ENCODE measurements around the gene MYH13.

The MYH13 gene

DNA sequence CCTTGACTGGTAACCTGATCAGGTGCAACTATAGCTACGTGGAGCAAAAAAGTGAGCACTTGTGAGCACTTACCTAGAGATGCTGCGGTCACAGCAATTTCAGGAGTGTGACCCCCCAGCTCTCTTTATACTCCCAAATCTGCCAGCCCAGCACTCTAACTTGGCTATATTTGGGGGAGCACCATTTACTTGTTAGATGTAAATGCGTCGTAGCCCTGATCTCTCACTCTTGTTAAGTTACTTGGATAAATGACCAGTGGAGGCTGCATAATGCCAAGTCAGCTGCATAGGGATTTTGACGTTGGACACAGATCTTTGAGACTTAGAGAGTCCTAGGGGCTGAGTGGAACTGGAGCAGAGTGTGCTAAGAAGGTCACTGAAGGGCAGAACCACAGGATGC, at the start of gene MYH13:
Gene MYH13 (minus strand): TSS at position 101 of the 400 bp plus-strand sequence. CDS start 8,476 bp downstream, outside the sequence.
- FAIRE-seq = no peak

DNA sequence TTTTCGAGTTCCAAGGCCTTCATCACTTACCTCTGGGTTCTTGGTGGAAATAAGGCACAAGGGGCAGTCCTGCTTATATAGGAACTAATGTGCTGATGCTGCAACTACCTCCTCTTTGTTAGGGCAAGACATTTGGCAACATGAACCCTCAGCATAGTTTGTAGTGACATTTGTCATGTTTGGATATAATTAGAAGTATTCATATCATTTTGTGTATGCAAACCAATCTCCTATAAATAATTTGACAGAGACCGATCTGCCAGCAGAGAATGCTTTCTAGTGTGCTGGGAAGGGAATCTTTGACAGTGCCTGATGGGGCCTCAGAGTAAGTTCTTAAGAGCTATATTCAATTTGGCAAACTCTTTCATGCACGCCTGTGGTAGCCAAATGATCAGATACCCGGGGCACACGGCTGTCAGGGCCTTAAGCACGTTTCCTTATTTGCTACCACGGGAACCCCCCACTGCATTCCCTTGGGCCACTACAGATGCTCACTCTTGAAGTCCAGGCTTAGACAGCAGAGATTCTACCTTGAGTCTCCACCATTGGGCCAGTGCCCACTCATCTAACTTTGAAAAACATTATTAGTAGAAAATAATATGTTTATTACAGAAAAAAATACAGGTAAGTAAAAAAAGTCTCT, 49.2 kb upstream of the MYH13 start, which contains the start of gene MYH8:
Gene MYH8 (minus strand): TSS at position 51 of the 643 bp plus-strand sequence. CDS start 1,723 bp downstream, outside the sequence.
- FAIRE-seq = no peak

DNA sequence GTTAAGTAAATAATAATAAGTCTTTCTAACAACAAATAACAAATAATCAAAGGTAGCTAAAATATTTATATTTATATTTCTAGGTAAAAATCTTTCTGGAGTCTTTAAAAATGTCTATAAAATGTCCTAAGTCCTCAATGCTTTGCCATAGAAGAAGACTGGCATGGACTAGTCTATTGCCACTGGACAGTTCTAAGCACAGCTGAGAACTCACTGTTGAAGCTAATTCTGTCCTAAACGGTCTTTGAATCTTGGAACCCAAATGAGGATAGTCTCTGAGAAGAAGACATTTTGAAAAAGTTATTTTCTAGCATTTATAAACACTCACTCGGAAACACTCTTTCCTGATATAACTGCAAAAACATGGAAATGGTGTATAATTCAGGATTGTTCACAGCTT, 48.4 kb upstream of the MYH13 start:
- no peak for FAIRE-seq

DNA sequence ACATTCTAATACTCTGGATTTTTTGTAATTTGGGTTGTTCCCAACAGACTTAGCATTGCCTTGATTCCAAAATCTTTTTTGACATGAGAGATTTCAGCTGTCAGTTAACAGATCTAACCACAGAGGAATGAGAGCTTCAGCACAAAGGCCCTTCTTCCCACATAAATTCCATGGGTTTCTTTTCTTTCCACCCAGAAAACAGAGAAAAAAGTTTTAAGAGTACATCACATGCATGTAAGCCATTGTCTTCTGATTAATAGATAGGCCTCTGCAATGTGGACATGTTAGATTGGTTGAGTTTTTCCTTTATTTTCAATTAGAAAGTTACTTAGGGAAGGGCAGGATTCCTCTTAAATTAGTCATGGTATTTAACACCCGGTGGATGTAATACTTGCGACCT, 48.0 kb upstream of the MYH13 start:
- FAIRE-seq = no peak

DNA sequence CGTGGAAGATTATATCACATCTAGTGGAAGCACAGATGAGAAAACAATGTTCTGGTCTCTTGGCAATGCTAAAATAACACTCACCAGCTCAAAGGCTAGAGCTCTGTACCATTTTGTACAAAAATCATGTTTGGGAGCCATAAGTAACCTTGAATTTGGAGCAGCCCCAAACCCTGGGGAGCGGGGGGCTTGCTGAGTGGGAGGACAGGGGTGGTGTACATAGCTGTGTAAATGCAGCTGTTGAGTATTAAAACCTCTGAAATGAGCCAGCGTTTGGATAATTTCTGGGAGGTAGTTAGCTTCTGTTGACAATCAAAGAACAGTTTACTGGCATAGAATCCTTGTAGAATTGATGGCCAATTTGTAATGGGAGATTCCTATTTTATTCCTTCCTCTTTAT, 44.6 kb upstream of the MYH13 start:
- no peak for FAIRE-seq

DNA sequence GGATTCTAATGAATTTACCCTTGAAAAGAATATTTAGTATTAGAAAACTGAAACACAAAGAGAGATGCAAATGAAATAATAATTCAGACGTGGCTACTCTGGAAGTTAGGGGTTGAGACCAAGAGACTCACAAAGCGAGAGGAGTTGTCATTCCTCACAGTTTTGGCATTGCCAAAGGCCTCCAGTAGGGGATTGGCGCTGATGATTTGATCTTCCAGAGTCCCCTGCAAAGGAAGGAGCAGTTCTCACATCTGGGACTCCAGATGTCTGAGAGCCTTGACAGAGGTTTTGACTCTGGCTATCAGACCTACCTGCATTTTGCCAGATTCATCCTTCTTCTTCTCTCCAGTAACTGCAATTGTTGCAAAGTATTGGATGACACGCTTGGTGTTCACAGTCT, 42.4 kb upstream of the MYH13 start:
- FAIRE-seq = no peak

DNA sequence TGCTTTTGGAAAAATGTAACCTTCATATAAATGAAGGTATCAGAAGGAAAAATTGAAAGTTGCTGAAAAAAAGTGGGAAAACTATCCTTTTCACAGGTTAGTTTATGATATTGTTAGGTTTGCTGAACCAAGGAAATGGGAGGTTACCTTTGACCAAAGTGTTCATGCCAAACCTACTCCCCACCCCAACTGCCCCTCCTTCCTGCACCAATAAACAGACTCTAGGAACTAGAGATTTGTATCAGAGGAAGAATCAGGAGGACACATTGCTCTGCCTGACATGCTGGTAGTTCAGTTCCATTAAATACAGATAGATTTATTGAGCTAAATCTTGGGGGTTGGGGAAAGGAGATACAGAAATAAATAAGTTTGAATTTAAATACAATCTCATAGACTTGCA, 30.8 kb upstream of the MYH13 start:
- FAIRE-seq = no peak

DNA sequence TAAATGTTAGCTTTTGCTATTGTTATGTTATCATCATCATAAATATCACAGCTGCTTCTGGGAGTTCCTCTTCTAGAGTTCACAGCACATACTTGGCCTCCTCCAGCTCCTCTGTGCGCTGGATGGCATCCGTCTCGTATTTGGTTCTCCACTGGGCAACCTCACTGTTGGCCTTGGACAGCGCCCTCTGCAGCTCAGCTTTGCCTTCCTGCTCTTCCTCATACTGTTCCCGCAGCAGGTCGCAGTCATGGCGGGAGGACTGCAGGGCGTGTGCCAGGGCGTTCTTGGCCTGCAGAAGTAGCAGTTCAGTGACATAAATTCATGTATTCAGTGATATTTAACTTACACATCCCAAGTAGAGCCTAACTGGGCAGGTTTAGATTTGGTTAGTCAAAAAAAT, 25.5 kb upstream of the MYH13 start:
- no peak for FAIRE-seq

DNA sequence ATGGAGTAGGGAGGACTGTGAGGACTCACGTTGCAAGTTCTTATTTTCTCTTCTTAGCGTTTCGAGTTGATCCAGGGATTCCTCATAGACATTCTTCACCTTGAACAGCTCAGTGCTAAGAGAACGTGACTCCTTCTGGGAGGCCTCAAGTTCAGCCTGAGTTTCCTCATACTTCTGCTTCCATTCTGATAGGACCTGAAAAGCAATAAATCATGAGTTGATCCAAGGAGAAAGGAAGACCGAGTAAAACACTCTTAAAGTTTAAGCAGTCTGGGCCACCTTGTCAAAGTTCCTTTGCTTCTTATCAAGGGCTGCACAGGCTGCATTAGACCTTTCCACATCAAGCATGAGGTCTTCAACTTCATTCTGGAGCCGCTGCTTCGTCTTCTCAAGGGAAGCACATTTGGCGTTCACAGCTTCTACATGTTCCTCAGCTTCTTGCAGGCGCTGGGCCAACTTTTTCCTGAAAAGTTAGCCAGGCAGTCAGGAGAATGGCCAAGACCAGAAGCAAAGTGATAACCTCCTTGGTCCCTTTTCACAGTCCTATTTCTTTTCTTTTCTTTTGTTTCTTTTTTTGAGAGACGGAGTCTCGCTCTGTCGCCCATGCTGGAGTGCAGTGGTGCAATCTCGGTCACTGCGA, 23.8 kb upstream of the MYH13 start:
- no peak for FAIRE-seq

DNA sequence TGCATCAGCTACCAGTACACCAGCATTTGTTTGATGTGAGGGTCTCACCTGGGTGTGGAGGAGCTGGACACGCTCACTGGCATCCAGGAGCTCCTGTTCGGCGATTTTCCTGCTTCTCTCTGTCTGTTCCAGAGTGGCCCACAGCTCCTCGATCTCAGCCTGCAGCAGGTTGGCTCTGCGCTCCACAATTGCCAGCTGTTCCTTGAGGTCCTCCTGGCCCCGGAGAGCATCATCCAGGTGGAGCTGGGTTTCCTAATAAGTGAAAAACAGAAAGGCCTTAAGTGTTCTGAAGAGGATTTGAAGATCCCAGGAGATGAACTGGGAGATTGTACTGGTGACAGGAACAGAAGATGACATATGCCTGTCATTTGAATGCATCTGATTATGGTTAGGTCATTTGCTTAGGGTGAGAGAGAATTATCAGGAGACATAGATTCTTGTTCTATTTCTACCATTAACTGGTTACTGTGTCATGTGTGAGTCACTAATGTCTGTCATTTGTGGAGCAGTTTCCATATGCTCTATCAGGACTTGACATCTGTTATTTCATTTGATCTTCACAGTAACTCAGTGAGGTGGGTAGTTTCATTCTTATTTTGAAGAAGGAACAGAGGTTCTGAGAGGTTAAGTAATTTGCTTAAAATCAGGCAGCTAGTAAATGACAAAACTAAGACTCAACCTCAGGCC, 21.5 kb upstream of the MYH13 start:
- FAIRE-seq = no peak

DNA sequence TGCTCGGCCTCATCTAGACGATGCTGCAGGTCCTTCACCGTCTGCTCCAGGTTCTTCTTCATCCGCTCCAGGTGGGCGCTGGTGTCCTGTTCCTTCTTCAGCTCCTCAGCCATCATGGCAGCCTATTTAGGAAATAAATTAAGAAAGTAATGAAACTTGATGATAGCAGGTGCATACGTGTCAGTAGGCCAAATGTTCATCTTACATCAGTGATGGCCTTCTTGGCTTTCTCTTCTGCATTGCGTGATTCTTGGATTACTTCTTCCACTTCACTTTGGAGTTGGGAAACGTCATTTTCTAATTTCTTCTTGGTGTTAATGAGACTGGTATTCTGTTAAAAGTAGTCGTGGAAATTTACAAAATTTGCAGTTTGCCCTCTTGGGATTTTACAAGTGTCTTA, 20.1 kb upstream of the MYH13 start:
- no peak for FAIRE-seq

DNA sequence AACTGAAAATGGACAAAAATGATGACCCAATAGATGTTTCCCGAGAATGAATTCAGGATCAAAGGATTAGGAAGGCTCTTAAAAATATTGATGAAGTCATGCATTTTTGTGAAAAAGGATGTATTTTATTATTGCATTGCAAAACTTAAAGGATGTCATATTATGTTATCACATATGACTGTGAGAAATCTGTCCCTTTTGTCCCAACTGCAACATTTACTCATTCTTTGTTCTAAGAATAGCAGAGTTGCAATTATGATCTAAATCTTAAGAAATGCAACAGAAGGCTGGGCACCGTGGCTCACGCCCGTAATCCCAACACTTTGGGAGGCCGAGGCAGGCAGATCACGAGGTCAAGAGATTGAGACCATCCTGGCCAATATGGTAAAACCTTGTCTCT, 13.1 kb upstream of the MYH13 start:
- no peak for FAIRE-seq

DNA sequence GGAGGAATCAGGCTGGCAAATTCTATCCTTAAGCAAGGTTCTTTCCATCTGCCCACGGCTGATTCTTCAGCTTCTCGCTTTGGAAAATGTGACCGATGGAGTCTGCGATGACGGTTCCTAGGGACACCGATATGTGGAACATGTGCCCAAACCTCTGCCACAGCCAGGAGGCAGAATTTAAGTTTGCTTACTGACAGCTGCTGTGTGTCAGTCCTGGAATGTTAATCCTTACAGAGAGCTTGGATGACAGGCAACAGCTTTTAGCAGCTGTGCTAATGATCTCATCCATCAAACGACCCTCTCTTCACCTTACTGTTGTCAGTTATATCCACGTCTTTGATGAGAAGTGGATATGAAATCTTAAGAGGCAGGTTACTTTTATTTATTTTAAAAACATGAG, 11.4 kb upstream of the MYH13 start:
- FAIRE-seq = no peak

DNA sequence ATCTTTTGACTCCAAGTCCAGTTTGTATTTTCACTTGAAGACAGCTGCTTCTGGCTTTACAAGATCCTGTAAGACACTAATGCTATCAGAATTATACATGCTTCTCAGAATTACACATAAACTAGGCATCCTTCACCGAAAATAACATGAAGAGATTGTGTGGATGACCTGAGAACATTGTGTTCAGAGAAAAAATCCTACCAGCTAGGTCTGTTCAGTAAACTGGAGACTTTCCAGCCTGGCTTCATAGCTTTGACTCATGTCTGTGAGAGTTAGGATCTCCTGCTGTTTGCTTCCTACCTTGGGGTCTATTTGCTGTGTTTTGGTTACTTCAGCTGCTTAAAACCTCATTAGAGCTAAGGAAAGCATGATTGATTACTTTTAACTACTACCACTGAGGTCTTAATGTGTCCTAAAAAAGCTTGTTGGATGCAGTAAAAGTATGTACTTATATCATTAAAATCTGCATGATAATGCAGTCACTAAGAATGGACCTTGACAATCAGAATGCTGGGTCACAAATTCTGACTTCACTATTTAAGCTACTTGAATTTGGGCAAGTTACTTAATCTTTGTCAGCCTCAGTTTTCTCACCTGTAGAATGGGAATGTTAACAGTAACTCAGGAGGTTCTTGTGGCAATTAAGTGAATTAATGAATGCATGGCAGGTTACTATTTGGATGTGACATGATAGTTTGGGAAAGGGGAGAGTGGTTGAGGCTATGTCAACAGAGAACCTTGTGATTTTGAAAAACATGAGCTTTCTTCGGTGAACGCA, 8.0 kb upstream of the MYH13 start:
- FAIRE-seq = no peak

DNA sequence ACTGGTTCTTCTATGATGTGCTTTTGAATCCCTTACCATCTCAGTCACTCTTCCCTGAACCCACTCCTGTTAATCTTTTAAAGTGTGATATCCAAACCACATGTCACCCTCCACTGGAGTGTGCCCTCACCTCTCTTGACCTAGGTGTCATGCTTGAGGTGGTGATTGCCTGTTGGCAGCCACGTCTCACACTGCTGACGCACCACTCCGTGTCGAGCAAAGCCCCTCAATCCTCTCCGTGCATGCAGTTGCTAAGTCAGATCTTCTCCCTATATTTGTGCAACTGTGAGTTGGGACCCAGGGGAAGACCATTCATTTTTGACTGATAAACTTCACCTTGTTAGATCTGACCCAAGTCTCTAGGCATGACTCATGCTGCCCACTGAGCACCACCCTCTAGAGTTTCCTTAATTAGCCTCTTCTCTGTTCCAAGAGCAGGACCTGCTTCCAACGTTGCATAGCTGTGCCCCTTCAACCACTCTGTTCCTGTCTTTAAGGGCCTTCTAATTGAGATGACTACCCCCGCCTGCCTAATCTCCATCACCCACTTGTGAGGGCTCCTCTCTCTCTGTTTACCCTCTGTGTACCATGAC, 2.7 kb downstream of the MYH13 start:
- FAIRE-seq = no peak

DNA sequence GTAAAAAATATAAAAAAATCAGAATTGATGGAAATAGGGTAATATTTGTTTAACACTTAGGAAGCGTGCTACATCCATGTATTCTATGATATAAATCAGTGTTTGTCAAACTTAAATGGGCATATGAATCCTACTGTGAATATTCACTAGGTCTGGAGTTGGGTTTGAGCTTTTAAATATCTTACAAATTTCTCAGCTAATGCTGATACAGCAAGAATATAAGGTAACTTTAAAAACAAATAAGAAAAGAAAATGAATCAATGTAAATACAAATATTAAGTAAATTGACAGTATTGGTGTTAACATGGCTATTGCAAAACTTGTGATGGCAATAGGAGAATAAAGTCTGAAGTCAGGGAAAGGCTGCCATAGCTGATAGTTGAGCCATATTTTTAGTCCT, 3.6 kb downstream of the MYH13 start:
- FAIRE-seq = no peak

DNA sequence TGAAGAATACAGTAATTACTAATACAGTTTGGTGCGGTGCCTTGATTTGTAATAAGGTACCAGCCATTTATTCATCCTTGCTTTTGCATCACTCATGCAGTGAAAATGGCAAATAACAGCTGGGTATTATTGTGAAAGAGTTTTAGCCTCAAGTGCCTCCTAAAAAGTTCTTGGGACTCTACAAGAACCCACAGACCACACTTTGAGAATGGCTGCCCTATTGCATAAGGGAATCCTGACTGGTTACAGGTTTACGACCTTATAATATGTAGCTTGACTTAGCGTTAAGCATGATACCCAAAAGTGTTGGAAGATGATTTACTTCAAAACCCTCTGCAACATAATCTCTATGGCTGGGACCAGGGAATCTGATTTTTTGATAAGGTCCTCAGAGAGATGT, 4.2 kb downstream of the MYH13 start:
- no peak for FAIRE-seq

DNA sequence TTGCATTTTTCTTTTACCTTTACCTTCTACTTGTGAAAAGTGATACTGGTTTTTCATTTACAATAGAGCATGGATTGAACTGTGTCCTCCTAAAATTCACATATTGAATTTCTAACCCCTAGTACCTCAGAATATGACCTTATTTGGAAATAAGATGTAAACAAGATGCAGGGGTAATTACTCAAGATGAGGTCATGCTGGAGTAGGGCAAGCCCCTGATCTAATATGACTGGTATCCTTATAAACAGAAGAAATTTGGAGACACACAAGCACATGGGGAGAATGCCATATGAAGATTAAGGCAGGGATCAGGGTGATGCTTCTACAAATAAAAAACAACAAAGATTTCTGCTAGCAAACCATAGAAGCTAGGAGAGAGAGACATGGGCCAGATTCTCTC, 12.2 kb downstream of the MYH13 start:
- no peak for FAIRE-seq

DNA sequence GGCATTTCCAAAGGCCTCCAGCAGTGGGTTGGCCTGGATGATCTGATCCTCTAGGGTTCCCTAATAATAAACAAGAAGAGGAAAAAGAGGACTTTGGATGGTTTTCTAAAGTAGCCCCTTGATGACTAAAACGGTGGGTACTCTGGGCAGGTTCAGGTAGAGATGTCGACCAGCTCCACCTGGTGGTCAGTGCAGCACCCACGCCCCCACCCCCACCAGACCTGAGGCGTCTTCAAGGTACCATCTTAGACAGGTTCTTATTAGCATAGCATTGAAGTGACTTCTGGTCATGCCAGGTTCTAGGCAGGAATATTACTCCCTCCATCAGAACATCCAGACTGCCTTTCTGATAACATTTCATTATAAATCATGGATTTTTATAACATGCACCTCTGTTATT, 15.0 kb downstream of the MYH13 start:
- no peak for FAIRE-seq

DNA sequence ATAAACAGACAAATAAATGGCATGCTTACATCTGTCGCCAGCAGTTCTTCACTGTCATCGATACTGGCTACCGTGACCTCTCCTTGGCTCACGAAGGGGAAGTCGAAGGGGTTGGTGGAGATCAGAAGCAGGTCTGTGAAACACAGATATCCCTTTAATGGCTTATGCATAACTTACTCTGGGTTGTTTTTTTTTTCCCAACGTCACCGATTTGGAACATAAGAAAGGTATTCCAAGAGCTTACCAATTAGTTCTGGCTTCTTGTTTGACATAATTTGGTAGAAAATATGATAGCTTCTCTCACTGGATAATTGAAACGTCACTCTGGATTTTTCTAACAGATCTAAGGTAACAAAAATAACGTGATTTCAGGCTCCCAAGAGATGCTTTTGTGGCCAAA, 18.2 kb downstream of the MYH13 start:
- FAIRE-seq = no peak

DNA sequence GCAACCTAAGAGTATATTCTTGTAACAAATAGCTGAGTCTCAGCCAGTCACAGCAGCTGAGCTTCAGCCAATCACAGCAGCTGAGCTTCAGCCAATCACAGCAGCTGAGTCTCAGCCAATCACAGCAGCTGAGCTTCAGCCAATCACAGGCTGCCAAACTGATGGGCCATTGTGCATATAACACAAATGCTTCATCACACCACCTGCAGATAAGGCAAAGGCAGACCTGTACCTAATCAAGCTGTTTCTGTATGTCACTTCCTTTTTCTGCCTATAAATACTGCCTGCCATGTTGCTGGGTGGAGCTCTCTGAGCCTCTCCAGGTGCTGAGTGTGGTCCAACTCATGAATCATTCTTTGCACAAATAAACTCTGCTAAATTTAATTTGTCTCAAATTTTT, 19.9 kb downstream of the MYH13 start:
- no peak for FAIRE-seq

DNA sequence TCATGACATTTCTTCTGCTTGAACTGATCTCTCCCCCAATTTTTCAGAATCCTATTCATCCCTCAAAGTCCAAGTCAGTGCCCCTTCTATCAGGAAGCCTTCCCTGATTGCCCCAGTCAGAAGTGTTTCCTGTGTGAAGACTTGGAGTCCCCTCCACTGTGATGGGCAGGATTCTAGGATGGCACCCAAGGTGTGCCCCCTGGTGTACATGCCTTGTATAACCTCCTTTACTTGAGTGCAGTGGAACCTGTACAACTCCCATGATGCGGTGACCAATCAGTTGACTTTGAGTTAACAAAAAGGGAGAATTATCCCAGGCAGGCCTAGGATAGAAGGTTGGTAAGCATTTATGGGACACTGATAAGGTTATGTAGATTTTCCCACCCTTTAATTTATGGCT, 23.4 kb downstream of the MYH13 start:
- FAIRE-seq = no peak

DNA sequence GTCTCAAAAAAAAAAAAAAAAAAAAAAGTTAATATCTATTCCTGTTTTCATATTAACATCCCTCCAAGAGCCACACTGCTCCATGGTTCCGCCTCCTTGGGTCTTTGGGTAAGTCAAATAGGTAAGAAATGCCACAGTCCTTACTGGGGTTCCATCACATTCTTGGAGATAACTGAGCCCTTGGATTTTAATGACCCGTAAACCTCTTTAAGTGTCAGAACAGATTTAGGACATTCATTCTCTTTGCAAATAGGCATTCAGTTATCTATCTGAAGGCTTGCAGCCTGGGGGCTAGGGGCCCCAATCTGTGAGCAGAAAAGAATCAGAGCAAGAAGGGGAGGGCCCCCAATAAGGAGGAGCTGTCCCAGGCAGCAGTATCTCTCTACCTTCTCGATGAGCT, 28.0 kb downstream of the MYH13 start:
- FAIRE-seq = no peak
